Mesothelial cell of epicardium (in vitro differentiated cells): ENCODE data around the gene ELMOD1. TPM values are rescaled to one million over a fixed set of nuclear protein-coding genes. Genes with fewer than 3 reads are reported as not detected.
"Not testable (repeated sequence)": the region's sequence is repeated elsewhere in the genome, so short reads cannot be mapped to it uniquely, and the experiment has no call there.

Experiments
- DNase-seq, 2 experiments: peaks; one replicate each; pipeline ENCODE4 v3.0.0; 2021; ENCODE audit warnings: low spot score in 2 of 2; ENCODE audit not compliant: unreplicated experiment in 2 of 2
- H3K27ac Mint-ChIP-seq: 2 replicates; pipeline ENCODE4 v1.8.0; 2021; ENCODE audit warnings: mixed read lengths
- H3K27me3 Mint-ChIP-seq: 2 replicates; pipeline ENCODE4 v1.8.0; 2021; ENCODE audit warnings: low read depth, mixed read lengths
- H3K36me3 Mint-ChIP-seq: 2 replicates; pipeline ENCODE4 v1.8.0; 2021; ENCODE audit warnings: mixed read lengths
- H3K4me1 Mint-ChIP-seq: 2 replicates; pipeline ENCODE4 v1.8.0; 2021; ENCODE audit warnings: mixed read lengths
- H3K4me3 Mint-ChIP-seq: 2 replicates; pipeline ENCODE4 v1.8.0; 2021; ENCODE audit warnings: mild to moderate bottlenecking, moderate library complexity, mixed read lengths
- H3K9me3 Mint-ChIP-seq: 2 replicates; pipeline ENCODE4 v1.8.0; 2021; ENCODE audit warnings: mixed read lengths
- CTCF ChIP-seq: fragments of 200-600 bp; sonication (generic); IDR thresholded peaks from one replicate; pipeline ENCODE4 v1.5.0; 2021; ENCODE audit warnings: antibody characterized with exemption; ENCODE audit not compliant: unreplicated experiment
- total RNA-seq: library from RNA; stranded (reverse); gene quantifications from 3 replicates; pipeline ENCODE4 v1.2.1, GENCODE V29; 2021

ELMOD1 gene
- total RNA-seq, 1 donor from 2014 or later = 0.69 TPM

- Mint-ChIP-seq H3K27ac (peak overlapping the region; percentile 66), H3K4me1 (peaks cover 21% of the 10 kb centered on the region)
- not testable (repeated sequence) for H3K36me3 Mint-ChIP-seq, H3K9me3 Mint-ChIP-seq, H3K27me3 Mint-ChIP-seq, H3K4me3 Mint-ChIP-seq
- DNase-seq = peak in 1 of 2 experiments; percentile 66
- peak; percentile 73 for TF ChIP-seq CTCF
Observed at GRCh38 chr11:107576497-107577345, 14.2 kb upstream of the ELMOD1 start.

- DNase-seq = no peak
- Mint-ChIP-seq H3K36me3 (no peaks in the 10 kb centered on the region), H3K27me3 (peaks cover 2% of the 10 kb centered on the region), H3K27ac (peak overlapping the region; percentile 66), H3K4me3 (no peak overlapping the region), H3K9me3 (peaks cover 7% of the 10 kb centered on the region), H3K4me1 (peaks cover 18% of the 10 kb centered on the region)
- TF ChIP-seq CTCF = no peak
Observed at GRCh38 chr11:107577346-107577711, 13.6 kb upstream of the ELMOD1 start.

- H3K27me3 Mint-ChIP-seq, H3K9me3 Mint-ChIP-seq, H3K36me3 Mint-ChIP-seq, DNase-seq, H3K27ac Mint-ChIP-seq, H3K4me3 Mint-ChIP-seq: not testable (repeated sequence)
- H3K4me1 Mint-ChIP-seq = peaks cover 13% of the 10 kb centered on the region
Observed at GRCh38 chr11:107579169-107579568, 11.8 kb upstream of the ELMOD1 start.

GRCh38 chr11:107581147-107581546, 9.8 kb upstream of the ELMOD1 start:
- no peak overlapping the region for H3K27ac Mint-ChIP-seq

GRCh38 chr11:107583629-107584195, 7.2 kb upstream of the ELMOD1 start:
- H3K4me1 Mint-ChIP-seq = no peaks in the 10 kb centered on the region
- H3K27ac Mint-ChIP-seq = no peak overlapping the region
- peaks cover 39% of the 10 kb centered on the region for H3K27me3 Mint-ChIP-seq
- peaks cover 6% of the 10 kb centered on the region for H3K9me3 Mint-ChIP-seq
- H3K4me3 Mint-ChIP-seq = no peak overlapping the region
- no peak for DNase-seq
- TF ChIP-seq CTCF = no peak
- H3K36me3 Mint-ChIP-seq = no peaks in the 10 kb centered on the region

More at GRCh38 chr11:107581147-107581546, 9.8 kb upstream of the ELMOD1 start:
- Mint-ChIP-seq H3K36me3 (no peaks in the 10 kb centered on the region), H3K4me3 (no peak overlapping the region), H3K4me1 (peaks cover 13% of the 10 kb centered on the region), H3K9me3 (peaks cover 7% of the 10 kb centered on the region), H3K27me3 (peaks cover 15% of the 10 kb centered on the region)
- no peak for DNase-seq
- TF ChIP-seq CTCF = no peak

GRCh38 chr11:107587306-107587979, 3.5 kb upstream of the ELMOD1 start:
- no peaks in the 10 kb centered on the region for H3K36me3 Mint-ChIP-seq
- H3K27me3 Mint-ChIP-seq = peaks cover 74% of the 10 kb centered on the region
- DNase-seq = no peak
- H3K27ac Mint-ChIP-seq = no peak overlapping the region
- TF ChIP-seq CTCF = no peak
- no peaks in the 10 kb centered on the region for H3K9me3 Mint-ChIP-seq
- no peak overlapping the region for H3K4me3 Mint-ChIP-seq
- peaks cover 21% of the 10 kb centered on the region for H3K4me1 Mint-ChIP-seq
